GM12878 (cell line): Measurements from ENCODE around the gene KNSTRN. TPM values are rescaled to one million over a fixed set of nuclear protein-coding genes. Genes with fewer than 3 reads are reported as not detected.

ENCODE experiments used
- ATAC-seq: fragments of 200-7000 bp; cut with Tn5 transposase; 3 replicates; pipeline ENCODE4 v1.9.1; 2020; ENCODE audit warnings: mild to moderate bottlenecking, moderate library complexity
- BruUV-seq: library from RNA; stranded (reverse); fragments of 400-500 nt; replicated peaks from 2 replicates; lab custom pipeline; 2021; lab: Mats Ljungman, UMichigan
- CTCF ChIA-PET: fragments of 300-600 bp; sonication (Branson Sonifier 250); formaldehyde crosslinking; extraction: SDS; loops from one replicate; lab custom pipeline; 2021; ENCODE audit warnings: inconsistent platforms; lab: Yijun Ruan, JAX
- POLR2A ChIA-PET: fragments of 350-600 bp; formaldehyde crosslinking; extraction: SDS; loops from one replicate; lab custom pipeline; 2021; ENCODE audit warnings: inconsistent platforms; lab: Charles Lee
- RAD21 ChIA-PET: fragments of 300-600 bp; sonication (Branson Sonifier 250); formaldehyde crosslinking; loops from one replicate; lab custom pipeline; 2023; ENCODE audit warnings: antibody characterized with exemption; ENCODE audit not compliant: unreplicated experiment; lab: Charles Lee
- SMC1A ChIA-PET: fragments of 300-600 bp; sonication (Branson Sonifier 250); formaldehyde crosslinking; loops from one replicate; lab custom pipeline; 2023; ENCODE audit not compliant: unreplicated experiment, uncharacterized antibody; lab: Charles Lee
- DNase-seq: peaks from one replicate; pipeline ENCODE4 v3.0.0-alpha.2; 2011; ENCODE audit warnings: low read depth, low spot score
- FAIRE-seq: peaks from 3 replicates; lab custom pipeline; 2011; peaks lifted over from hg19 to GRCh38; lab: Jason Lieb, UNC
- H2AFZ ChIP-seq: 2 replicates; pipeline ENCODE4 v1.6.0; 2011; ENCODE audit warnings: low read depth, low read length, control low read depth; ENCODE audit not compliant: control insufficient read depth
- H3K27ac ChIP-seq: 2 replicates; pipeline ENCODE4 v1.5.1; 2011; ENCODE audit warnings: control low read depth; ENCODE audit not compliant: control insufficient read depth, insufficient read depth
- H3K27me3 ChIP-seq, 2 experiments: replicated peaks in 1 of 2; 2 replicates each; pipeline versions ENCODE4 v1.6.0 to v1.6.1; 2011; ENCODE audit warnings: low read length in 1 of 2; ENCODE audit not compliant: control insufficient read depth in 2 of 2, insufficient read depth in 2 of 2
- H3K36me3 ChIP-seq, 2 experiments: 2 replicates each; pipeline ENCODE4 v1.5.1; 2011; ENCODE audit warnings: low read length in 1 of 2; ENCODE audit not compliant: control insufficient read depth in 2 of 2, insufficient read depth in 2 of 2
- H3K4me1 ChIP-seq: 2 replicates; pipeline ENCODE4 v1.6.1; 2011; ENCODE audit warnings: mild to moderate bottlenecking, low read length, moderate library complexity, mixed read lengths; ENCODE audit not compliant: control insufficient read depth, insufficient read depth
- H3K4me2 ChIP-seq: 2 replicates; pipeline ENCODE4 v1.6.0; 2011; ENCODE audit warnings: control low read depth; ENCODE audit not compliant: control insufficient read depth, insufficient read depth
- H3K4me3 ChIP-seq: fragments of 200-600 bp; sonication (generic); 2 replicates; pipeline ENCODE4 v1.5.1; 2016
- H3K79me2 ChIP-seq: 2 replicates; pipeline ENCODE4 v1.6.0; 2011; ENCODE audit warnings: low read length; ENCODE audit not compliant: control insufficient read depth, insufficient read depth
- H3K9ac ChIP-seq: 2 replicates; pipeline ENCODE4 v1.8.0; 2011; ENCODE audit warnings: low read length, control low read depth, mixed read lengths; ENCODE audit not compliant: control insufficient read depth, insufficient read depth
- H3K9me3 ChIP-seq: replicated peaks from 3 replicates; pipeline ENCODE4 v1.5.1; 2011; ENCODE audit warnings: mild to moderate bottlenecking, low read length; ENCODE audit not compliant: control insufficient read depth, insufficient read depth
- H4K20me1 ChIP-seq: 2 replicates; pipeline ENCODE4 v1.6.0; 2011; ENCODE audit not compliant: control insufficient read depth, insufficient read depth
- CHD1 ChIP-seq: IDR thresholded peaks from 2 replicates; pipeline ENCODE4 v1.6.1; 2012; ENCODE audit warnings: low read depth, low read length, improper control_type of control experiment
- MXI1 ChIP-seq: fragments of 150-350 bp; IDR thresholded peaks from 2 replicates; pipeline ENCODE4 v1.6.1; 2011; ENCODE audit warnings: low read depth, mild to moderate bottlenecking, inconsistent platforms, low read length, improper control_type of control experiment
- POLR2AphosphoS2 ChIP-seq: IDR thresholded peaks from 2 replicates; pipeline ENCODE4 v1.6.1; 2011; ENCODE audit warnings: low read depth, mild to moderate bottlenecking, low read length, improper control_type of control experiment, moderate library complexity
- SIX5 ChIP-seq: IDR thresholded peaks from 2 replicates; pipeline ENCODE4 v1.6.1; 2011; ENCODE audit warnings: mild to moderate bottlenecking, low read depth, low read length, moderate library complexity; ENCODE audit not compliant: severe bottlenecking
- TCF3 ChIP-seq: IDR thresholded peaks from 2 replicates; pipeline ENCODE4 v1.6.1; 2012; ENCODE audit warnings: low read depth, mild to moderate bottlenecking, low read length, borderline replicate concordance; ENCODE audit not compliant: insufficient read depth
- WGBS: methylation state at CpG from one replicate; pipeline ENCODE4 v1.1.6; 2016; ENCODE audit warnings: low lambda C conversion rate; ENCODE audit not compliant: insufficient replicate concordance, insufficient coverage; ENCODE audit errors: missing lambda C conversion rate; 5-methylcytosine and 5-hydroxymethylcytosine counted together
- in situ Hi-C: fragments of 300-500 bp; cut with MboI; formaldehyde crosslinking; loops from 9 replicates; pipeline ENCODE4 v1.14.3; 2018; ENCODE audit warnings: mixed read lengths
- intact Hi-C: fragments of 100-400 bp; cut with micrococcal nuclease; formaldehyde crosslinking; loops from one replicate; pipeline ENCODE4 v1.14.2; 2022; ENCODE audit not compliant: unreplicated experiment
- polyA plus RNA-seq, 11 experiments: library from polyadenylated mRNA; depleted of rRNA in 4 of 11; unstranded in 6 of 11; stranded (reverse) in 5 of 11; fragments of >200 nt; fragmentation: Nextera tagmentation in 4 of 11; fragmentation: Illumina TruSeq in 1 of 11; extraction: Ambion mirVana in 4 of 11; extraction: Trizol in 1 of 11; gene quantifications; 1 replicate in 1 of 11; 2 replicates in 10 of 11; pipeline versions ENCODE4 v1.2.1 to v1.2.3, GENCODE V29; 2011 to 2016; ENCODE audit warnings: inconsistent platforms in 2 of 11, missing spikeins in 2 of 11, low read depth in 1 of 11
- total RNA-seq, 4 experiments: library from RNA; depleted of rRNA in 3 of 4; stranded (reverse); fragments of >200 nt in 3 of 4; fragmentation: Illumina TruSeq in 1 of 4; extraction: Trizol in 1 of 4; gene quantifications; 2 replicates each; pipeline versions ENCODE4 v1.2.1 to v1.2.3, GENCODE V29; 2013 to 2021

The KNSTRN gene
- total and polyA plus RNA-seq, 10 of the 15 experiments (the other 5 are each of a cell fraction or from before 2014, with no cell fraction given), result 30.3 to 72.1 (median 47.1) TPM

- Histone ChIP-seq H3K9me3 (no peaks in the 10 kb centered on the region), H3K79me2 (no peaks in the 10 kb centered on the region), H3K27ac (no peak overlapping the region), H3K4me1 (no peaks in the 10 kb centered on the region), H3K9ac (no peak overlapping the region), H3K36me3 (no peaks in the 10 kb centered on the region), H4K20me1 (no peaks in the 10 kb centered on the region), H3K27me3 (no peaks in the 10 kb centered on the region), H2AFZ (no peak overlapping the region), H3K4me2 (no peak overlapping the region), H3K4me3 (no peak overlapping the region)
- ATAC-seq, result no peak
- ChIA-PET CTCF (interaction anchor here (0.6 to 2.0 kb wide), 3 partner anchors 10 to 11 kb away, joined by 3 to 6 read pairs (median 3); partner anchors contain the start of gene DISP2), SMC1A (no interaction called here), POLR2A (no interaction called here), RAD21 (no interaction called here)
- in situ Hi-C loops (loop anchor here (5.0 kb wide), 1 partner anchor 74 kb away; no protein-coding TSS in a partner anchor), intact Hi-C loops (loop anchor here (10.0 kb wide), 1 partner anchor 157 kb away; no protein-coding TSS in a partner anchor)
- no peak for TF ChIP-seq SIX5
- no peak for TF ChIP-seq MXI1
- no peak for TF ChIP-seq TCF3
- no peak for TF ChIP-seq CHD1
- TF ChIP-seq POLR2AphosphoS2, result no peak
- BruUV-seq, result no TSS peak
- WGBS, result 28% methylated on average over 9 of the region's 11 CpGs
- FAIRE-seq, result no peak
- no peak for DNase-seq
Observed at GRCh38 chr15:40347559-40348473, 34.7 kb upstream of the KNSTRN start.
